ENCODE data around the gene C5AR2.
"Not testable (repeated sequence)": the region's sequence is repeated elsewhere in the genome, so short reads cannot be mapped to it uniquely, and the experiment has no call there.

The C5AR2 gene

GRCh38 chr19:47323872-47324271 is 8.1 kb upstream of the C5AR2 start:
- TF ChIP-seq CTCF (IDR thresholded peaks at IDR 0.05; ENCODE audit: low read depth, low read length), result no peak
- no peak for DNase-seq (ENCODE audit: extremely low read depth, low read depth)

- no peak for DNase-seq (ENCODE audit: extremely low read depth, low read depth)
Observed at GRCh38 chr19:47324502-47324901, 7.5 kb upstream of the C5AR2 start.

GRCh38 chr19:47330466-47330869 is 1.5 kb upstream of the C5AR2 start:
- DNase-seq (ENCODE audit: extremely low read depth, low read depth), result no peak
- TF ChIP-seq CTCF (IDR thresholded peaks at IDR 0.05; ENCODE audit: low read depth, low read length), result no peak

More at GRCh38 chr19:47324502-47324901, 7.5 kb upstream of the C5AR2 start:
- TF ChIP-seq CTCF (IDR thresholded peaks at IDR 0.05; ENCODE audit: low read depth, low read length), result no peak

- DNase-seq (ENCODE audit: extremely low read depth, low read depth), result no peak
- TF ChIP-seq CTCF (IDR thresholded peaks at IDR 0.05; ENCODE audit: low read depth, low read length), result no peak
Observed at GRCh38 chr19:47331490-47331889, 485 bp upstream of the C5AR2 start.

- DNase-seq (ENCODE audit: extremely low read depth, low read depth), result not testable (repeated sequence)
Observed at GRCh38 chr19:47336765-47337718, 5.1 kb downstream of the C5AR2 start.

GRCh38 chr19:47339196-47339880 is 7.4 kb downstream of the C5AR2 start:
- no peak for DNase-seq (ENCODE audit: extremely low read depth, low read depth)
- TF ChIP-seq CTCF (IDR thresholded peaks at IDR 0.05; ENCODE audit: low read depth, low read length), result no peak

- no peak for TF ChIP-seq CTCF (IDR thresholded peaks at IDR 0.05; ENCODE audit: low read depth, low read length)
- no peak for DNase-seq (ENCODE audit: extremely low read depth, low read depth)
Observed at GRCh38 chr19:47340477-47341208, 8.7 kb downstream of the C5AR2 start.

Data from AG09319 (cell line).